Omental fat pad (tissue), 4 donors: ENCODE results near the gene PLXNA4. TPM values are rescaled to one million over a fixed set of nuclear protein-coding genes. Genes with fewer than 3 reads are reported as not detected.

Experiments
- ATAC-seq: fragments of 150-250 bp; one replicate; pipeline ENCODE4 v1.9.1; 2016; ENCODE audit warnings: mild to moderate bottlenecking, moderate library complexity; ENCODE audit not compliant: low FRiP score
- DNase-seq: peaks from one replicate; pipeline ENCODE4 v3.0.0-alpha.2; 2019; ENCODE audit warnings: low spot score
- CTCF ChIP-seq, 3 donors: fragments of 450-650 bp; IDR thresholded peaks; one replicate each; pipeline ENCODE4 v1.5.1; 2016 to 2017; ENCODE audit warnings: antibody characterized with exemption in 3 of 3, mild to moderate bottlenecking in 3 of 3, moderate library complexity in 2 of 3
- total RNA-seq, 4 donors: library from RNA; depleted of rRNA; stranded (reverse); fragments of >200 nt; gene quantifications; one replicate each; pipeline ENCODE4 v1.1.0, GENCODE V29; 2016

PLXNA4 gene
- total RNA-seq, 4 donors from 2014 or later = 31.4 to 111 (median 41.9) TPM

GRCh38 chr7:132463922-132464321 lies 112.3 kb downstream of the PLXNA4 start:
- ATAC-seq (no peak), DNase-seq (no peak)
- no peak for TF ChIP-seq CTCF (IDR thresholded peaks at IDR 0.05)

GRCh38 chr7:132462478-132462877 lies 113.8 kb downstream of the PLXNA4 start:
- no peak for DNase-seq
- no peak for ATAC-seq
- TF ChIP-seq CTCF (IDR thresholded peaks at IDR 0.05) = no peak

GRCh38 chr7:132461032-132461592 lies 115.2 kb downstream of the PLXNA4 start:
- DNase-seq = no peak
- no peak for ATAC-seq
- no peak for TF ChIP-seq CTCF (IDR thresholded peaks at IDR 0.05)

GRCh38 chr7:132458729-132459128 lies 117.5 kb downstream of the PLXNA4 start:
- no peak for TF ChIP-seq CTCF (IDR thresholded peaks at IDR 0.05)
- no peak for DNase-seq
- no peak for ATAC-seq

- DNase-seq = no peak
- no peak for ATAC-seq
Observed at GRCh38 chr7:132457658-132458057, 118.6 kb downstream of the PLXNA4 start.

GRCh38 chr7:132456418-132456817 lies 119.9 kb downstream of the PLXNA4 start:
- DNase-seq (no peak), ATAC-seq (no peak)
- no peak for TF ChIP-seq CTCF (IDR thresholded peaks at IDR 0.05)

More at GRCh38 chr7:132457658-132458057, 118.6 kb downstream of the PLXNA4 start:
- no peak for TF ChIP-seq CTCF (IDR thresholded peaks at IDR 0.05)

GRCh38 chr7:132455378-132455777 lies 120.9 kb downstream of the PLXNA4 start:
- no peak for TF ChIP-seq CTCF (IDR thresholded peaks at IDR 0.05)
- no peak for DNase-seq
- ATAC-seq = no peak
